HEK293T (cell line): ENCODE measurements around the gene ACBD5.
"Not testable (repeated sequence)": the region's sequence is repeated elsewhere in the genome, so short reads cannot be mapped to it uniquely, and the experiment has no call there.

ENCODE experiments used
- CTCF ChIA-PET: fragments of 350-600 bp; formaldehyde crosslinking; extraction: SDS; loops from one replicate; lab custom pipeline; 2021; ENCODE audit warnings: antibody characterized with exemption, inconsistent platforms; lab: Yijun Ruan, JAX
- POLR2A ChIA-PET: fragments of 350-600 bp; formaldehyde crosslinking; extraction: SDS; loops from one replicate; lab custom pipeline; 2020; ENCODE audit warnings: antibody characterized with exemption, inconsistent platforms; lab: Yijun Ruan, JAX
- DNase-seq: peaks from one replicate; pipeline ENCODE4 v3.0.0; 2012; ENCODE audit warnings: mixed read lengths; ENCODE audit errors: extremely low spot score
- ARNT ChIP-seq: fragments of 450-650 bp; IDR thresholded peaks from 2 replicates; pipeline ENCODE4 v1.6.1; 2017; ENCODE audit warnings: mild to moderate bottlenecking
- BHLHE40 ChIP-seq: fragments of 450-650 bp; IDR thresholded peaks from 2 replicates; pipeline ENCODE4 v1.6.1; 2016; ENCODE audit warnings: mild to moderate bottlenecking, moderate library complexity, borderline replicate concordance
- CTBP1 ChIP-seq: fragments of 450-650 bp; IDR thresholded peaks from 2 replicates; pipeline ENCODE4 v1.6.1; 2016; ENCODE audit warnings: borderline replicate concordance
- ELF4 ChIP-seq: fragments of 450-650 bp; IDR thresholded peaks from 2 replicates; pipeline ENCODE4 v1.6.1; 2017; ENCODE audit warnings: antibody characterized with exemption
- FOXA1 ChIP-seq: fragments of 450-650 bp; IDR thresholded peaks from 2 replicates; pipeline ENCODE4 v1.6.1; 2016; ENCODE audit warnings: mild to moderate bottlenecking
- FOXK2 ChIP-seq: fragments of 450-650 bp; IDR thresholded peaks from 2 replicates; pipeline ENCODE4 v1.6.1; 2016; ENCODE audit warnings: mild to moderate bottlenecking
- FOXM1 ChIP-seq: fragments of 450-650 bp; IDR thresholded peaks from 2 replicates; pipeline ENCODE4 v1.6.1; 2017; ENCODE audit warnings: mild to moderate bottlenecking, borderline replicate concordance
- HDGF ChIP-seq: fragments of 450-650 bp; IDR thresholded peaks from 2 replicates; pipeline ENCODE4 v1.6.1; 2017; ENCODE audit warnings: antibody characterized with exemption, borderline replicate concordance
- L3MBTL2 ChIP-seq: fragments of 450-650 bp; conservative IDR thresholded peaks from 2 replicates; pipeline ENCODE4 v1.6.1; 2016; ENCODE audit warnings: mild to moderate bottlenecking
- LEF1 ChIP-seq: fragments of 450-650 bp; IDR thresholded peaks from 2 replicates; pipeline ENCODE4 v1.6.1; 2017; ENCODE audit warnings: mild to moderate bottlenecking, borderline replicate concordance
- NFRKB ChIP-seq: fragments of 450-650 bp; IDR thresholded peaks from 2 replicates; pipeline ENCODE4 v1.6.1; 2016; ENCODE audit warnings: mild to moderate bottlenecking, moderate library complexity
- PKNOX1 ChIP-seq: fragments of 450-650 bp; IDR thresholded peaks from 2 replicates; pipeline ENCODE4 v1.6.1; 2016
- SP1 ChIP-seq: fragments of 450-650 bp; IDR thresholded peaks from 2 replicates; pipeline ENCODE4 v1.6.1; 2017
- SUZ12 ChIP-seq: fragments of 450-650 bp; IDR thresholded peaks from 2 replicates; pipeline ENCODE4 v1.6.1; 2016; ENCODE audit warnings: mild to moderate bottlenecking
- TARDBP ChIP-seq: fragments of 450-650 bp; IDR thresholded peaks from 2 replicates; pipeline ENCODE4 v1.6.1; 2016
- ZNF384 ChIP-seq: fragments of 450-650 bp; IDR thresholded peaks from 2 replicates; pipeline ENCODE4 v1.6.1; 2016

ACBD5 gene

GRCh38 chr10:27188259-27188658 is 52.3 kb downstream of the ACBD5 start:
- CTCF ChIA-PET: no interaction called here
- POLR2A ChIA-PET: interaction anchor here (1.0 kb wide), 1 partner anchor 54 kb away, joined by 4 read pairs; no protein-coding TSS in a partner anchor
- DNase-seq: no peak
- TF ChIP-seq HDGF (no peak), FOXA1 (no peak), SP1 (no peak), FOXK2 (no peak), LEF1 (no peak), CTBP1 (no peak), ARNT (no peak), ELF4 (no peak), BHLHE40 (no peak), ZNF384 (no peak), PKNOX1 (no peak), NFRKB (no peak), FOXM1 (no peak), SUZ12 (no peak), L3MBTL2 (no peak), TARDBP (no peak)

- CTCF ChIA-PET: no interaction called here
- TF ChIP-seq PKNOX1 (no peak), FOXA1 (no peak), LEF1 (no peak), ELF4 (no peak), TARDBP (no peak), ZNF384 (no peak), SUZ12 (no peak), SP1 (no peak), BHLHE40 (no peak), CTBP1 (no peak), L3MBTL2 (no peak), FOXK2 (no peak)
- no peak for DNase-seq
- POLR2A ChIA-PET: interaction anchor here (1.4 kb wide), 1 partner anchor 14 kb away, joined by 3 read pairs; no protein-coding TSS in a partner anchor
Measured at GRCh38 chr10:27169849-27170248, 70.7 kb downstream of the ACBD5 start.

GRCh38 chr10:27158421-27158820 is 82.2 kb downstream of the ACBD5 start:
- TF ChIP-seq CTBP1 (no peak), PKNOX1 (no peak), ARNT (no peak), SUZ12 (no peak), NFRKB (no peak), FOXA1 (no peak), BHLHE40 (no peak), SP1 (no peak), ZNF384 (no peak), FOXM1 (no peak), LEF1 (no peak), HDGF (no peak), L3MBTL2 (no peak)
- CTCF ChIA-PET: no interaction called here
- POLR2A ChIA-PET: no interaction called here
- no peak for DNase-seq

- ChIA-PET CTCF (interaction anchor here (0.7 kb wide), 1 partner anchor 377 kb away, joined by 5 read pairs; no protein-coding TSS in a partner anchor), POLR2A (interaction anchor here (1.3 kb wide), 1 partner anchor 85 kb away, joined by 4 read pairs; no protein-coding TSS in a partner anchor)
- no peak for DNase-seq
- TF ChIP-seq ARNT: no peak
- no peak for TF ChIP-seq TARDBP
- no peak for TF ChIP-seq PKNOX1
- no peak for TF ChIP-seq ELF4
- no peak for TF ChIP-seq SP1
- no peak for TF ChIP-seq ZNF384
- no peak for TF ChIP-seq CTBP1
- no peak for TF ChIP-seq FOXK2
- no peak for TF ChIP-seq HDGF
- no peak for TF ChIP-seq BHLHE40
- no peak for TF ChIP-seq NFRKB
- no peak for TF ChIP-seq FOXA1
- TF ChIP-seq LEF1: no peak
- TF ChIP-seq FOXM1: no peak
- no peak for TF ChIP-seq L3MBTL2
- no peak for TF ChIP-seq SUZ12
Measured at GRCh38 chr10:27157150-27157549, 83.4 kb downstream of the ACBD5 start.

- ChIA-PET POLR2A (interaction anchor here (0.7 to 1.3 kb wide), 3 partner anchors 16 to 757 kb away, joined by 3 to 5 read pairs (median 4); no protein-coding TSS in a partner anchor), CTCF (interaction anchor here (0.7 kb wide), 1 partner anchor 376 kb away, joined by 5 read pairs; no protein-coding TSS in a partner anchor)
- peak; percentile 94 for TF ChIP-seq ZNF384
- DNase-seq: not testable (repeated sequence)
Measured at GRCh38 chr10:27156566-27156965, 84.0 kb downstream of the ACBD5 start.
